Measurements from ENCODE around the gene GAREM1. TPM values are rescaled to one million over a fixed set of nuclear protein-coding genes. Genes with fewer than 3 reads are reported as not detected.

The GAREM1 gene
- total RNA-seq, 1 donor from 2014 or later, result 9.0 TPM

GRCh38 chr18:32459361-32460101 lies 11.2 kb downstream of the GAREM1 start:
- Histone ChIP-seq H2AFZ (ENCODE audit: low read depth, low read length) (no peak overlapping the region), H3K9me3 (ENCODE audit: insufficient read depth, low read depth, low read length) (no peaks in the 10 kb centered on the region), H3K4me1 (ENCODE audit: insufficient read depth, low read length) (no peaks in the 10 kb centered on the region), H3K4me3 (ENCODE audit: insufficient read depth, low read depth, low read length) (no peak overlapping the region), H3K36me3 (ENCODE audit: insufficient read depth, low read length) (no peaks in the 10 kb centered on the region), H3K27me3 (ENCODE audit: insufficient read depth, low read length) (no peaks in the 10 kb centered on the region), H3K79me2 (ENCODE audit: insufficient read depth, low read length) (no peaks in the 10 kb centered on the region), H3K4me2 (ENCODE audit: low read length) (no peak overlapping the region), H3K27ac (ENCODE audit: low read depth, low read length) (no peak overlapping the region), H4K20me1 (ENCODE audit: insufficient read depth, low read length) (peaks cover 4% of the 10 kb centered on the region), H3K9ac (ENCODE audit: low read length) (no peak overlapping the region)
- Mint-ChIP-seq H3K36me3 (ENCODE audit: low read depth, unreplicated experiment) (peaks cover 1% of the 10 kb centered on the region), H3K4me1 (ENCODE audit: low read depth, unreplicated experiment) (peaks cover 20% of the 10 kb centered on the region), H3K27me3 (ENCODE audit: low read depth, unreplicated experiment) (no peaks in the 10 kb centered on the region), H3K27ac (ENCODE audit: unreplicated experiment) (no peak overlapping the region), H3K4me3 (ENCODE audit: unreplicated experiment) (no peak overlapping the region), H3K9me3 (ENCODE audit: unreplicated experiment) (no peaks in the 10 kb centered on the region)
- TF ChIP-seq EZH2 (IDR thresholded peaks at IDR 0.05; ENCODE audit: insufficient read depth, low read length), result no peak
- TF ChIP-seq CTCF (IDR thresholded peaks at IDR 0.05; ENCODE audit: insufficient read depth, low read depth, low read length), result no peak
- FAIRE-seq (no peak), DNase-seq (ENCODE audit: low read depth) (no peak)

GRCh38 chr18:32455361-32455760 lies 15.3 kb downstream of the GAREM1 start:
- no peaks in the 10 kb centered on the region for H3K9me3 Mint-ChIP-seq (ENCODE audit: unreplicated experiment)
- H3K4me3 Mint-ChIP-seq (ENCODE audit: unreplicated experiment), result no peak overlapping the region
- H3K4me1 ChIP-seq (ENCODE audit: insufficient read depth, low read length), result no peaks in the 10 kb centered on the region
- peaks cover 8% of the 10 kb centered on the region for H4K20me1 ChIP-seq (ENCODE audit: insufficient read depth, low read length)
- H3K4me1 Mint-ChIP-seq (ENCODE audit: low read depth, unreplicated experiment), result peaks cover 23% of the 10 kb centered on the region
- H3K4me2 ChIP-seq (ENCODE audit: low read length), result no peak overlapping the region
- H3K27ac Mint-ChIP-seq (ENCODE audit: unreplicated experiment), result no peak overlapping the region
- H3K27me3 ChIP-seq (ENCODE audit: insufficient read depth, low read length), result no peaks in the 10 kb centered on the region
- H3K4me3 ChIP-seq (ENCODE audit: insufficient read depth, low read depth, low read length), result no peak overlapping the region
- H3K9me3 ChIP-seq (ENCODE audit: insufficient read depth, low read depth, low read length), result no peaks in the 10 kb centered on the region
- H3K36me3 Mint-ChIP-seq (ENCODE audit: low read depth, unreplicated experiment), result no peaks in the 10 kb centered on the region
- no peaks in the 10 kb centered on the region for H3K27me3 Mint-ChIP-seq (ENCODE audit: low read depth, unreplicated experiment)
- FAIRE-seq (no peak), DNase-seq (ENCODE audit: low read depth) (no peak)
- H2AFZ ChIP-seq (ENCODE audit: low read depth, low read length), result no peak overlapping the region
- no peak overlapping the region for H3K9ac ChIP-seq (ENCODE audit: low read length)
- TF ChIP-seq EZH2 (IDR thresholded peaks at IDR 0.05; ENCODE audit: insufficient read depth, low read length) (no peak), CTCF (IDR thresholded peaks at IDR 0.05; ENCODE audit: insufficient read depth, low read depth, low read length) (no peak)
- no peak overlapping the region for H3K27ac ChIP-seq (ENCODE audit: low read depth, low read length)
- no peaks in the 10 kb centered on the region for H3K36me3 ChIP-seq (ENCODE audit: insufficient read depth, low read length)
- H3K79me2 ChIP-seq (ENCODE audit: insufficient read depth, low read length), result peaks cover 2% of the 10 kb centered on the region

GRCh38 chr18:32454593-32454992 lies 16.1 kb downstream of the GAREM1 start:
- H4K20me1 ChIP-seq (ENCODE audit: insufficient read depth, low read length), result peaks cover 8% of the 10 kb centered on the region
- Mint-ChIP-seq H3K27me3 (ENCODE audit: low read depth, unreplicated experiment) (no peaks in the 10 kb centered on the region), H3K4me3 (ENCODE audit: unreplicated experiment) (no peak overlapping the region), H3K9me3 (ENCODE audit: unreplicated experiment) (no peaks in the 10 kb centered on the region), H3K27ac (ENCODE audit: unreplicated experiment) (no peak overlapping the region), H3K4me1 (ENCODE audit: low read depth, unreplicated experiment) (peaks cover 19% of the 10 kb centered on the region), H3K36me3 (ENCODE audit: low read depth, unreplicated experiment) (no peaks in the 10 kb centered on the region)
- H3K4me2 ChIP-seq (ENCODE audit: low read length), result no peak overlapping the region
- no peak overlapping the region for H3K27ac ChIP-seq (ENCODE audit: low read depth, low read length)
- no peak overlapping the region for H3K9ac ChIP-seq (ENCODE audit: low read length)
- no peaks in the 10 kb centered on the region for H3K27me3 ChIP-seq (ENCODE audit: insufficient read depth, low read length)
- no peak overlapping the region for H2AFZ ChIP-seq (ENCODE audit: low read depth, low read length)
- H3K4me3 ChIP-seq (ENCODE audit: insufficient read depth, low read depth, low read length), result no peak overlapping the region
- no peak for TF ChIP-seq EZH2 (IDR thresholded peaks at IDR 0.05; ENCODE audit: insufficient read depth, low read length)
- no peak for TF ChIP-seq CTCF (IDR thresholded peaks at IDR 0.05; ENCODE audit: insufficient read depth, low read depth, low read length)
- no peaks in the 10 kb centered on the region for H3K4me1 ChIP-seq (ENCODE audit: insufficient read depth, low read length)
- H3K36me3 ChIP-seq (ENCODE audit: insufficient read depth, low read length), result no peaks in the 10 kb centered on the region
- no peaks in the 10 kb centered on the region for H3K9me3 ChIP-seq (ENCODE audit: insufficient read depth, low read depth, low read length)
- FAIRE-seq (no peak), DNase-seq (ENCODE audit: low read depth) (no peak)
- H3K79me2 ChIP-seq (ENCODE audit: insufficient read depth, low read length), result peaks cover 2% of the 10 kb centered on the region

All from astrocyte (in vitro differentiated cells and primary cell).